ENCODE data around the gene RPL9. TPM values are rescaled to one million over a fixed set of nuclear protein-coding genes. Genes with fewer than 3 reads are reported as not detected.
"Not testable (repeated sequence)": the region's sequence is repeated elsewhere in the genome, so short reads cannot be mapped to it uniquely, and the experiment has no call there.

Gene RPL9
- total RNA-seq, 1 donor from 2014 or later = 1,701 TPM

DNA sequence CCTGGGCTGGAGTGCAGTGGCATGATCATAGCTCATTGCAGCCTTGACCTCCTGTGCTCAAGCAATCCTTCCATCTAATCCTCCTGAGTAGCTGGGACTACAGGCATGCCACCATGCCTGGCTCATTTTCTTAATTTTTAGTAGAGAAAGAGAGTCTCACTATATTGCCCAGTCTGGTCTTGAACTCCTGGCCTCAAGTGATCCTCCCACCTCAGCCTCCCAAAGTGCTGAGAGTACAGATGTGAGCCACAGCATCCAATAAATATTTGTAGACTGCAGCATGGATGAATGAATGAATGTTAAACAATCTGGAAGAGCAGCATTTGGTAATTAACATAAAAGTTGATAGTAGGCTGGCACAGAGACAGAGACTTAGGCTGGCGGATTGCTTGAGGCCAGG lies 32.0 kb downstream of the RPL9 start:
- no peak for DNase-seq (ENCODE audit: low spot score in 2 of 2)
- Histone ChIP-seq H3K27me3 (no peaks in the 10 kb centered on the region), H3K27ac (no peak overlapping the region), H3K36me3 (no peaks in the 10 kb centered on the region), H3K4me1 (no peaks in the 10 kb centered on the region), H3K4me3 (no peak overlapping the region), H3K9me3 (no peaks in the 10 kb centered on the region)
- intact Hi-C loops (cut with DNase I) = no loop called here
- TF ChIP-seq CTCF (IDR thresholded peaks at IDR 0.05) = no peak

DNA sequence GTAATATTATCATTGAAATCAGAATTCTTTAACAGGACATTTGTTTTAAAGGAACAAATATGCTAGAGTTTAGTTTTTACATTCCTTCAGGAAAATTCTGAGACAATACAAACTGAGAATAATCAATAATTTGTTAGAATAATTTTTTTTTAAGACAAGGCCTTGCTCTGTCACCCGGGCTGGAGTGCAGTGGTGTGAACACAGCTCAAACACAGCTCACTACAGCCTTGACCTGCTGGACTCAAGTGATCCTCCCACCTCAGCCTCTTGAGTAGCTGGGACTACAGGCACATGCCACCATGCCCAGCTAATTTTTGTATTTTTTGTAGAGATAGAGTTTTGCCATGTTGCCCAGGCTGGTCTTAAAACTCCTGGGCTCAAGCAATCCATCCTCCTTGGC lies 33.4 kb downstream of the RPL9 start:
- intact Hi-C loops (cut with DNase I) = not testable (repeated sequence)

DNA sequence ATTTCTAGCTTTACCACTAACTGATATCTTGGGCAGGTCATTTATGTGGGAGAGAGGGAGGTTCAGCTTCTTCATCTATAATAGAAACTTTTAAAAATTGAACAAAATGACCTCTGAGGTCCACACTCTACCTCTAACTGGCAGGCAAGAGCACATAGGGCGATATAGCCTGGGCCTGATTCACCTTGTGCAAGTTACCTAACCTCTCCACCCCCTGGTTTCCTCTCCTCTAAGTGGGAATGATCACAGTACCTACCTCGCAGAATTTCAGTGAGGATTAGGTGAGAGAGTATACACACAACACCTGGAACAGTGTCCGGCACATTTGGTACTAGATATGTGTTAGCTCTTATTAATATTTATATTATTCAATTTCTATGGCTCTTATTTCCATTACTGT lies 36.5 kb downstream of the RPL9 start:
- Histone ChIP-seq H3K4me3 (no peak overlapping the region), H3K36me3 (no peaks in the 10 kb centered on the region), H3K27me3 (no peaks in the 10 kb centered on the region), H3K4me1 (no peaks in the 10 kb centered on the region), H3K27ac (no peak overlapping the region), H3K9me3 (no peaks in the 10 kb centered on the region)
- no peak for DNase-seq (ENCODE audit: low spot score in 2 of 2)
- intact Hi-C loops (cut with DNase I) = no loop called here
- no peak for TF ChIP-seq CTCF (IDR thresholded peaks at IDR 0.05)

More for the DNA sequence above, 33.4 kb downstream of the RPL9 start:
- not testable (repeated sequence) for H3K4me1 ChIP-seq; H3K4me3 ChIP-seq; H3K27me3 ChIP-seq; DNase-seq (ENCODE audit: low spot score in 2 of 2); H3K27ac ChIP-seq; H3K36me3 ChIP-seq; H3K9me3 ChIP-seq

- no peaks in the 10 kb centered on the region for H3K36me3 ChIP-seq
- no peaks in the 10 kb centered on the region for H3K27me3 ChIP-seq
- TF ChIP-seq CTCF (IDR thresholded peaks at IDR 0.05) = no peak
- no peaks in the 10 kb centered on the region for H3K4me1 ChIP-seq
- no peak overlapping the region for H3K4me3 ChIP-seq
- H3K27ac ChIP-seq = no peak overlapping the region
- no peak for DNase-seq (ENCODE audit: low spot score in 2 of 2)
- intact Hi-C loops (cut with DNase I) = no loop called here
- H3K9me3 ChIP-seq = no peaks in the 10 kb centered on the region
Observed at GRCh38 chr4:39415678-39416283, 42.9 kb downstream of the RPL9 start.

DNA sequence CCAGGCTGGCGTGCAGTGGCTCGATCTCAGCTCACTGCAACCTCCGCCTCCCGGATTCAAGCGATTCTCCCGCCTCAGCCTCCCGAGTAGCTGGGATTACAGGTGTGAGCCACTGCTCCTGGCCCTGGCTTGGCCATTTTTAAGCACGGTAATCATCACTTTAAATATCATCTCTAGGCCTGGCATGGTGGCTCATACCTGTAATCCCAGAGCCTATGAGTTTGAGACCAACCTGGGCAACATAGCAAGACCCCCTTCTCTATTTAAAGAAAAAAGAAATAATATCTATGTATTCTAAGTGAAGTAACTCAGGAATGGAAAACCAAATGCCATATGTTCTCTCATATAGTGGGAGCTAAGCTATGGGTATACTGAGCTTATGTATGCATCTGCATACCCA lies 47.2 kb downstream of the RPL9 start:
- intact Hi-C loops (cut with DNase I); H3K4me1 ChIP-seq; H3K36me3 ChIP-seq; H3K9me3 ChIP-seq; H3K27ac ChIP-seq; H3K4me3 ChIP-seq; DNase-seq (ENCODE audit: low spot score in 2 of 2); H3K27me3 ChIP-seq: not testable (repeated sequence)

DNA sequence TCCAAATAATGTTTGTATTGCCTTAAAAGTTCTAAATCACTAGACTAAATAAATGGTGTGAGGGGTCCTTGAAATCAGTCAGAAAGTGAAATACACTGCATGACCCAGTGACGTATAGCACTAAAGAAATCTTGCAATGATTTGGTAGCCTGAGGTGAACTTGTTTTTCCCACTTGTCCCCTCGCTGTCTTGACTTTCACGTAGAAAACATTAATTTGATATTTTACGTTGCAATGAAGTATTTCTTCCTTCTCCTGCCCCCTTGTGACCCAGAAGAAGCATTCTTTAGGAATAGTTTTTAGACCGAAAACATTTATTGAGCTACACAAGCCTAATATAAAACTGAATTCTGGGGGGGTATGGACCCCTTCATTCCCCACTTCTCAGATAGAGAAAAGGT lies 48.3 kb downstream of the RPL9 start:
- Histone ChIP-seq H3K27ac (no peak overlapping the region), H3K9me3 (no peaks in the 10 kb centered on the region), H3K4me3 (no peak overlapping the region), H3K4me1 (no peaks in the 10 kb centered on the region), H3K27me3 (no peaks in the 10 kb centered on the region), H3K36me3 (no peaks in the 10 kb centered on the region)
- DNase-seq (ENCODE audit: low spot score in 2 of 2) = no peak
- peak in 1 of 3 experiments; percentile 18 for TF ChIP-seq CTCF (IDR thresholded peaks at IDR 0.05)
- intact Hi-C loops (cut with DNase I) = no loop called here

DNA sequence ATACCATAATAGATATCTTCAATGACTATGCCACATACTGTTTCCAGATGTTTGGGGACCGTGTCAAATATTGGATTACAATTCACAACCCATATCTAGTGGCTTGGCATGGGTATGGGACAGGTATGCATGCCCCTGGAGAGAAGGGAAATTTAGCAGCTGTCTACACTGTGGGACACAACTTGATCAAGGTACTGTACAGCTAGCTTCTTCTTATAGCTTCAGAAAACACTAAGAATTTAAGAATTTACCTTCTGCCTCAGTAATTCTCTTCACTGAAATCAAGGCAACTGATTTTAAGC lies 51.2 kb downstream of the RPL9 start:
- Histone ChIP-seq H3K9me3 (no peaks in the 10 kb centered on the region), H3K27me3 (no peaks in the 10 kb centered on the region), H3K4me3 (no peak overlapping the region), H3K4me1 (no peaks in the 10 kb centered on the region), H3K36me3 (no peaks in the 10 kb centered on the region), H3K27ac (no peak overlapping the region)
- intact Hi-C loops (cut with DNase I) = no loop called here
- TF ChIP-seq CTCF (IDR thresholded peaks at IDR 0.05) = no peak
- DNase-seq (ENCODE audit: low spot score in 2 of 2) = no peak

All from ascending aorta (tissue), 2 donors.